Fibroblast of lung (primary cell): ENCODE measurements around the gene KPNA6. TPM values are rescaled to one million over a fixed set of nuclear protein-coding genes. Genes with fewer than 3 reads are reported as not detected.

ENCODE experiments used
- DNase-seq, 2 donors: peaks; one replicate each; pipeline versions ENCODE4 v3.0.0 to v3.0.0-alpha.2; 2010; ENCODE audit warnings: low read depth in 2 of 2
- H2AFZ ChIP-seq: 2 replicates; pipeline ENCODE4 v1.5.1; 2012; ENCODE audit warnings: low read length, control low read depth, inconsistent platforms
- H3K27ac ChIP-seq: 2 replicates; pipeline ENCODE4 v1.5.1; 2011; ENCODE audit warnings: low read length, control low read depth; ENCODE audit not compliant: insufficient read depth
- H3K27me3 ChIP-seq: 2 replicates; pipeline ENCODE4 v1.5.1; 2011; ENCODE audit warnings: mild to moderate bottlenecking, low read length; ENCODE audit not compliant: control insufficient read depth, insufficient read depth
- H3K36me3 ChIP-seq: 2 replicates; pipeline ENCODE4 v1.5.1; 2011; ENCODE audit warnings: low read length; ENCODE audit not compliant: control insufficient read depth, insufficient read depth
- H3K4me1 ChIP-seq: 2 replicates; pipeline ENCODE4 v1.5.1; 2011; ENCODE audit warnings: low read length; ENCODE audit not compliant: control insufficient read depth, insufficient read depth; ENCODE audit errors: extremely low read depth
- H3K4me2 ChIP-seq: 2 replicates; pipeline ENCODE4 v1.5.1; 2011; ENCODE audit warnings: low read length, control low read depth; ENCODE audit not compliant: insufficient read depth; ENCODE audit errors: extremely low read depth
- H3K4me3 ChIP-seq, 4 experiments: fragments of 200-600 bp in 1 of 4; sonication (generic) in 1 of 4; replicated peaks in 1 of 4; 2 replicates each; pipeline ENCODE4 v1.5.1; 2011 to 2016; ENCODE audit warnings: low read length in 4 of 4, low read depth in 3 of 4, mild to moderate bottlenecking in 3 of 4, control low read depth in 2 of 4, inconsistent platforms in 1 of 4, mixed read lengths in 1 of 4; ENCODE audit not compliant: insufficient read depth in 1 of 4; ENCODE audit errors: control extremely low read depth in 1 of 4
- H3K79me2 ChIP-seq: 2 replicates; pipeline ENCODE4 v1.5.1; 2012; ENCODE audit warnings: mild to moderate bottlenecking, low read length, inconsistent platforms; ENCODE audit not compliant: control insufficient read depth, insufficient read depth
- H3K9ac ChIP-seq: 2 replicates; pipeline ENCODE4 v1.5.1; 2011; ENCODE audit warnings: mild to moderate bottlenecking, low read length, control low read depth; ENCODE audit not compliant: insufficient read depth
- H3K9me3 ChIP-seq: 2 replicates; pipeline ENCODE4 v1.5.1; 2012; ENCODE audit warnings: low read depth, low read length; ENCODE audit not compliant: control insufficient read depth, insufficient read depth
- H4K20me1 ChIP-seq: 2 replicates; pipeline ENCODE4 v1.5.1; 2011; ENCODE audit warnings: low read length; ENCODE audit not compliant: control insufficient read depth, insufficient read depth; ENCODE audit errors: extremely low read depth
- CTCF ChIP-seq, 2 donors: IDR thresholded peaks in 1 of 2; conservative IDR thresholded peaks in 1 of 2; 1 replicate in 1 of 2; 2 replicates in 1 of 2; pipeline ENCODE4 v1.5.1; 2011 to 2012; ENCODE audit warnings: low read length in 2 of 2, control low read depth in 1 of 2, inconsistent platforms in 1 of 2, low read depth in 1 of 2, mild to moderate bottlenecking in 1 of 2
- EZH2 ChIP-seq: IDR thresholded peaks from 2 replicates; pipeline ENCODE4 v1.5.1; 2012; ENCODE audit warnings: low read length, control low read depth, mild to moderate bottlenecking; ENCODE audit errors: missing control alignments
- polyA plus RNA-seq, 2 donors: library from polyadenylated mRNA; depleted of rRNA in 1 of 2; stranded (reverse) in 1 of 2; unstranded in 1 of 2; fragments of >200 nt; gene quantifications; 2 replicates each; pipeline ENCODE4 v1.2.1, GENCODE V29; 2011 to 2012; ENCODE audit warnings: missing spikeins in 1 of 2
- total RNA-seq: library from RNA; depleted of rRNA; stranded (reverse); fragments of >200 nt; gene quantifications from 2 replicates; pipeline ENCODE4 v1.2.1, GENCODE V29; 2014

The KPNA6 gene
- total and polyA plus RNA-seq, 2 donors (not counting 1 experiment from before 2014, with no cell fraction given), result 40.1 to 48.5 TPM

DNA sequence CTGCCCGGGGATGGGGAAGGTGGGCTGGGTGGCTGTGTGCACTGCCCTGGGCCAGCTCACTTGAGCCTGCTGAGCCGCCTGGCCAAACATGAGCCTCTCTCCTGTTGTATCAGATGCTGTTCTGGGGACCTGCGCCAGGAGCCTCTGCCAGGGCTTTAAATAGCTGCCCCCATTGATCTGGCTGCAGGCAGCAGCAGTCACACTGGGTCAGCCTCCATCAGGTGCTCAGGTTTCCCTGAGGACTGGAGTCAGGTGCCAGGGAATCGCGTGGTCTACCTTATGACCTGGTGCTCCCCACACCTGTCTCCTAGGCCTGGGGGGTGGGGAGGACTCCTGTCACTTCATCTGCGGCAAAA lies 91.8 kb downstream of the KPNA6 start:
- no peak for DNase-seq

DNA sequence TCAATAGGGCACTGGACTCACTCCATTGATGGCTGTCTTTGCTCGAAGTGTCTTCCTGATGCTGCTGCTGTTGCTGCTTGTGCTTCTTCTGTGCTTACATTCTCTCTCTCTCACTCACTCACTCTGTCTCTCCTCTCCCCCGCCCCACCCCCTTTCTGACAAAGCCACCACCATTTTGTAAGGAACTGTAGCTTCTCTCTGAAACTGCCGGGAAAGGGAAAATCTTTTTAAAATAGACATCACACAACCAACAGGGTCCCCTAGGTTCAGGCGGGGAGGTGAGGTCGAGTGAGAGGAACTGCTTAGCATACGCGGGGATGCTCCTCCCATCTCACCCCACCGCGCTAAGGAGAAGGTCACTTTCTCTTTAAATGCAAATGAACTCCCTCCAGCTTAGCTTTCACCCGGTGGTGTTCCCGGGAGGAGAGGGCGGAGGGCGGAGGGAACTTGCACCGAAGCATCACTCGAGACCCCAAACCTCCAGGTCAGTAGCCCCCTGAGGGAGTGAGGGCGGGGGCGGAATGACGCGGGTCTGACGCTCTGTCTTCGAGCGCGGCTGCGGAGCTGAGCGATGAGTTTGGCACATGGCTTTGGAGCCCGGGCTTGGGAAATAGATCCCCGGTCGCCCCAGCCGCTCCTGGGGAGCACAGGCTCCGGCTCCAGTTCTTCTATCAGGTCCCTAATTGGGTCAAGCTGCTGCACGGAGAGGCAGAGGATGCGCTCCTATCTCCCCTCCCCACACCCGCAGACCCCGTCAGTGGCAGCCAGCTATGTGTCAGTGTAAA lies 92.6 kb downstream of the KPNA6 start, which contains the start of gene CCDC28B:
Gene CCDC28B, plus strand, starts transcription at position 370 of the 785 bp plus-strand sequence. CDS start 1,341 bp downstream, outside the sequence.
- Histone ChIP-seq H3K27ac (peak within 1 kb of the TSS; percentile 99), H3K9ac (peak within 1 kb of the TSS; percentile 88), H3K79me2 (no peaks in the 10 kb centered on the region), H3K4me1 (peaks cover 20% of the 10 kb centered on the region), H3K4me3 (peak within 1 kb of the TSS; percentile 66 to 88 (median 82)), H2AFZ (peak within 1 kb of the TSS; percentile 79), H3K9me3 (no peaks in the 10 kb centered on the region), H3K4me2 (peak within 1 kb of the TSS; percentile 87), H3K36me3 (peaks cover 13% of the 10 kb centered on the region), H4K20me1 (no peaks in the 10 kb centered on the region), H3K27me3 (no peaks in the 10 kb centered on the region)
- peak; percentile 71 for DNase-seq
- TF ChIP-seq EZH2 (no peak), CTCF (conservative IDR thresholded peaks at IDR 0.05 in 1 of 2, IDR thresholded peaks at IDR 0.05 in 1 of 2; ENCODE audit: low read depth in 1 of 2, low read length in 2 of 2) (no peak)

More for the DNA sequence above, 91.8 kb downstream of the KPNA6 start:
- Histone ChIP-seq H2AFZ (no peak overlapping the region), H3K36me3 (peaks cover 18% of the 10 kb centered on the region), H3K27ac (peak overlapping the region; percentile 99), H3K27me3 (no peaks in the 10 kb centered on the region), H3K4me3 (peak overlapping the region; percentile 66 to 88 (median 82)), H3K9me3 (no peaks in the 10 kb centered on the region), H3K79me2 (no peaks in the 10 kb centered on the region), H3K9ac (peak overlapping the region; percentile 88), H3K4me2 (peak overlapping the region; percentile 87), H3K4me1 (peaks cover 18% of the 10 kb centered on the region), H4K20me1 (no peaks in the 10 kb centered on the region)
- TF ChIP-seq EZH2 (no peak), CTCF (conservative IDR thresholded peaks at IDR 0.05 in 1 of 2, IDR thresholded peaks at IDR 0.05 in 1 of 2; ENCODE audit: low read depth in 1 of 2, low read length in 2 of 2) (no peak)

GRCh38 chr1:32201011-32201855 lies 93.4 kb downstream of the KPNA6 start:
- TF ChIP-seq CTCF (conservative IDR thresholded peaks at IDR 0.05 in 1 of 2, IDR thresholded peaks at IDR 0.05 in 1 of 2; ENCODE audit: low read depth in 1 of 2, low read length in 2 of 2), result no peak
- no peak for TF ChIP-seq EZH2
- H3K9me3 ChIP-seq, result no peaks in the 10 kb centered on the region
- peaks cover 20% of the 10 kb centered on the region for H3K4me1 ChIP-seq
- H3K4me2 ChIP-seq, result peak overlapping the region; percentile 87
- H3K79me2 ChIP-seq, result no peaks in the 10 kb centered on the region
- H3K36me3 ChIP-seq, result peaks cover 9% of the 10 kb centered on the region
- H4K20me1 ChIP-seq, result no peaks in the 10 kb centered on the region
- DNase-seq, result peak; percentile 46 to 52
- H2AFZ ChIP-seq, result peak overlapping the region; percentile 22
- peak overlapping the region; percentile 88 for H3K9ac ChIP-seq
- peak overlapping the region; percentile 99 for H3K27ac ChIP-seq
- H3K4me3 ChIP-seq, result peak overlapping the region; percentile 66 to 88 (median 82)
- H3K27me3 ChIP-seq, result no peaks in the 10 kb centered on the region
